Thyroid gland (tissue), 4 donors: ENCODE results near the gene TMEM186.

Experiments used
- POLR2A ChIP-seq, 2 donors: fragments of 450-650 bp; IDR thresholded peaks; one replicate each; pipeline ENCODE4 v1.6.1; 2017; ENCODE audit warnings: antibody characterized with exemption in 2 of 2, mild to moderate bottlenecking in 2 of 2, moderate library complexity in 1 of 2
- TF ChIP-seq, protein P1 (sequence below), 6 experiments: fragments of 200-600 bp in 3 of 6; fragments of 450-650 bp in 3 of 6; sonication (generic) in 3 of 6; IDR thresholded peaks; one replicate each; pipeline ENCODE4 v1.5.1; 2016 to 2019; ENCODE audit warnings: antibody characterized with exemption in 6 of 6, mild to moderate bottlenecking in 2 of 6, inconsistent platforms in 1 of 6, moderate library complexity in 1 of 6

DNA sequence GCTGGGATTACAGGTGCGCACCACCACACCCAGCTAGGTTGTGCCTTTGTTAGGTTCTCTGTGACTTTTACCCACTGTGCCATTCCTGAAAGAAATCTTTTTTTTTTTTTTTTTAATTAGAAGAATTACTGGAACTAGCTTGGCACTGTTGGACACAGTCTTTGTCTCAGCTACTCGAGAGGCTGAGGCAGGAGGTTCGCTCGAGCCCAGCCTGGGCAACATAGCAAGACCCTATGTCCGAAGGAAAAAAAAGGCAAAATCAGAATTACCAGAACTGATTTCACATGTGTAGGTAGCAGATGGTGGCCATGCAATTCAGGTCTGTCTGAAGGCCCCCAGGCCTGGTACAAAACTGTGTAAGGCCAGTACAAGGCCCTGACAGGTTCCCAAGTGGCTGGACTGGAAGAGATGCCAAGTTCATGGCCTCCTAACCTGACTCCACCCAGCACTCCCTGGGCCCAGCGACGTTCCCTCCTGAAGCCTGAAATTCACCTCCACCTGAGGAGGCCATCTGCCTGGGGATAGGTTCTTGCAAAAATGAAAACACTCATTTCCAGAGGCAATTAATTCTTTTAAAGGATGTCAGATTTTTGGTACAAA lies 48.4 kb upstream of the TMEM186 start:
- TF ChIP-seq, protein P1, sequence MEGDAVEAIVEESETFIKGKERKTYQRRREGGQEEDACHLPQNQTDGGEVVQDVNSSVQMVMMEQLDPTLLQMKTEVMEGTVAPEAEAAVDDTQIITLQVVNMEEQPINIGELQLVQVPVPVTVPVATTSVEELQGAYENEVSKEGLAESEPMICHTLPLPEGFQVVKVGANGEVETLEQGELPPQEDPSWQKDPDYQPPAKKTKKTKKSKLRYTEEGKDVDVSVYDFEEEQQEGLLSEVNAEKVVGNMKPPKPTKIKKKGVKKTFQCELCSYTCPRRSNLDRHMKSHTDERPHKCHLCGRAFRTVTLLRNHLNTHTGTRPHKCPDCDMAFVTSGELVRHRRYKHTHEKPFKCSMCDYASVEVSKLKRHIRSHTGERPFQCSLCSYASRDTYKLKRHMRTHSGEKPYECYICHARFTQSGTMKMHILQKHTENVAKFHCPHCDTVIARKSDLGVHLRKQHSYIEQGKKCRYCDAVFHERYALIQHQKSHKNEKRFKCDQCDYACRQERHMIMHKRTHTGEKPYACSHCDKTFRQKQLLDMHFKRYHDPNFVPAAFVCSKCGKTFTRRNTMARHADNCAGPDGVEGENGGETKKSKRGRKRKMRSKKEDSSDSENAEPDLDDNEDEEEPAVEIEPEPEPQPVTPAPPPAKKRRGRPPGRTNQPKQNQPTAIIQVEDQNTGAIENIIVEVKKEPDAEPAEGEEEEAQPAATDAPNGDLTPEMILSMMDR (IDR thresholded peaks at IDR 0.05): no peak
- no peak for TF ChIP-seq POLR2A (IDR thresholded peaks at IDR 0.05)
